ENCODE measurements around the gene TIMM22. TPM values are rescaled to one million over a fixed set of nuclear protein-coding genes. Genes with fewer than 3 reads are reported as not detected.

TIMM22 gene
- total RNA-seq, 1 donor from 2014 or later: 19.5 TPM

GRCh38 chr17:962166-962565 lies 34.8 kb upstream of the TIMM22 start:
- no peak overlapping the region for H3K27ac Mint-ChIP-seq (ENCODE audit: unreplicated experiment)
- H3K9me3 Mint-ChIP-seq: no peaks in the 10 kb centered on the region
- peaks cover 7% of the 10 kb centered on the region for H3K36me3 Mint-ChIP-seq (ENCODE audit: low read depth)
- H3K4me3 Mint-ChIP-seq: no peak overlapping the region
- no peaks in the 10 kb centered on the region for H3K27me3 Mint-ChIP-seq (ENCODE audit: low read depth)
- peaks cover 56% of the 10 kb centered on the region for H3K4me1 Mint-ChIP-seq
- no peak for DNase-seq (ENCODE audit: low read depth, low spot score)
- no peak for TF ChIP-seq CTCF (conservative IDR thresholded peaks at IDR 0.05)

GRCh38 chr17:962670-963069 lies 34.3 kb upstream of the TIMM22 start:
- H3K4me1 Mint-ChIP-seq: peaks cover 57% of the 10 kb centered on the region
- peak overlapping the region; percentile 10 for H3K27ac Mint-ChIP-seq (ENCODE audit: unreplicated experiment)
- TF ChIP-seq CTCF (conservative IDR thresholded peaks at IDR 0.05): no peak
- H3K27me3 Mint-ChIP-seq (ENCODE audit: low read depth): no peaks in the 10 kb centered on the region
- peak overlapping the region; percentile 76 for H3K4me3 Mint-ChIP-seq
- H3K36me3 Mint-ChIP-seq (ENCODE audit: low read depth): peaks cover 7% of the 10 kb centered on the region
- no peaks in the 10 kb centered on the region for H3K9me3 Mint-ChIP-seq
- peak; percentile 46 for DNase-seq (ENCODE audit: low read depth, low spot score)

- peak overlapping the region; percentile 43 for H3K4me3 Mint-ChIP-seq
- no peaks in the 10 kb centered on the region for H3K27me3 Mint-ChIP-seq (ENCODE audit: low read depth)
- H3K9me3 Mint-ChIP-seq: no peaks in the 10 kb centered on the region
- no peak for DNase-seq (ENCODE audit: low read depth, low spot score)
- peak overlapping the region; percentile 70 for H3K27ac Mint-ChIP-seq (ENCODE audit: unreplicated experiment)
- peaks cover 73% of the 10 kb centered on the region for H3K4me1 Mint-ChIP-seq
- no peak for TF ChIP-seq CTCF (conservative IDR thresholded peaks at IDR 0.05)
- peaks cover 7% of the 10 kb centered on the region for H3K36me3 Mint-ChIP-seq (ENCODE audit: low read depth)
These were observed 32.1 kb upstream of the TIMM22 start for GRCh38 chr17:964876-965275.

- Mint-ChIP-seq H3K4me3 (peak overlapping the region; percentile 38), H3K36me3 (ENCODE audit: low read depth) (peaks cover 7% of the 10 kb centered on the region), H3K27ac (ENCODE audit: unreplicated experiment) (peak overlapping the region; percentile 70), H3K9me3 (no peaks in the 10 kb centered on the region), H3K27me3 (ENCODE audit: low read depth) (no peaks in the 10 kb centered on the region), H3K4me1 (peaks cover 75% of the 10 kb centered on the region)
- no peak for DNase-seq (ENCODE audit: low read depth, low spot score)
- TF ChIP-seq CTCF (conservative IDR thresholded peaks at IDR 0.05): no peak
These were observed 31.5 kb upstream of the TIMM22 start for GRCh38 chr17:965311-965989.

GRCh38 chr17:967122-967521 lies 29.8 kb upstream of the TIMM22 start:
- TF ChIP-seq CTCF (conservative IDR thresholded peaks at IDR 0.05): no peak
- Mint-ChIP-seq H3K27me3 (ENCODE audit: low read depth) (no peaks in the 10 kb centered on the region), H3K36me3 (ENCODE audit: low read depth) (peaks cover 7% of the 10 kb centered on the region), H3K4me1 (peaks cover 73% of the 10 kb centered on the region), H3K4me3 (no peak overlapping the region), H3K27ac (ENCODE audit: unreplicated experiment) (no peak overlapping the region), H3K9me3 (no peaks in the 10 kb centered on the region)
- DNase-seq (ENCODE audit: low read depth, low spot score): no peak
